NB4 (cell line): ENCODE results near the gene TYW1.
"Not testable (repeated sequence)": the region's sequence is repeated elsewhere in the genome, so short reads cannot be mapped to it uniquely, and the experiment has no call there.

Source experiments
- DNase-seq: peaks from one replicate; pipeline ENCODE4 v3.0.0; 2010; ENCODE audit warnings: low read depth
- H3K4me3 ChIP-seq: one replicate; pipeline ENCODE4 v1.5.1; 2011; ENCODE audit warnings: mild to moderate bottlenecking, low read depth, low read length, moderate library complexity
- CTCF ChIP-seq: IDR thresholded peaks from one replicate; pipeline ENCODE4 v1.5.1; 2012; ENCODE audit warnings: low read depth, low read length
- MAX ChIP-seq: IDR thresholded peaks from 2 replicates; pipeline ENCODE4 v1.6.1; 2011; ENCODE audit warnings: low read depth, low read length
- MYC ChIP-seq: IDR thresholded peaks from 2 replicates; pipeline ENCODE4 v1.6.1; 2011; ENCODE audit warnings: low read depth, low read length
- POLR2A ChIP-seq: IDR thresholded peaks from 2 replicates; pipeline ENCODE4 v1.6.1; 2011; ENCODE audit warnings: mild to moderate bottlenecking; ENCODE audit not compliant: insufficient read length; ENCODE audit errors: extremely low read depth

Gene TYW1

GRCh38 chr7:66967029-66967428 lies 29.6 kb upstream of the TYW1 start:
- TF ChIP-seq POLR2A (no peak), MAX (no peak), CTCF (no peak), MYC (no peak)
- no peak overlapping the region for H3K4me3 ChIP-seq
- no peak for DNase-seq

- not testable (repeated sequence) for H3K4me3 ChIP-seq, DNase-seq
These were observed 27.6 kb upstream of the TYW1 start for GRCh38 chr7:66969001-66969400.

GRCh38 chr7:66970310-66970709 lies 26.3 kb upstream of the TYW1 start:
- no peak for DNase-seq
- no peak overlapping the region for H3K4me3 ChIP-seq
- TF ChIP-seq CTCF = no peak
- TF ChIP-seq POLR2A = no peak
- TF ChIP-seq MAX = no peak
- TF ChIP-seq MYC = no peak

- TF ChIP-seq CTCF = no peak
- TF ChIP-seq POLR2A = no peak
- no peak for TF ChIP-seq MAX
- no peak overlapping the region for H3K4me3 ChIP-seq
- DNase-seq = peak; percentile 63
These were observed 21.5 kb upstream of the TYW1 start for GRCh38 chr7:66974986-66975590.

GRCh38 chr7:66978312-66978711 lies 18.3 kb upstream of the TYW1 start:
- DNase-seq, H3K4me3 ChIP-seq: not testable (repeated sequence)

- not testable (repeated sequence) for DNase-seq, H3K4me3 ChIP-seq
These were observed 17.6 kb upstream of the TYW1 start for GRCh38 chr7:66979013-66979412.

- not testable (repeated sequence) for DNase-seq, H3K4me3 ChIP-seq
These were observed 16.3 kb upstream of the TYW1 start for GRCh38 chr7:66980336-66980735.

- DNase-seq, H3K4me3 ChIP-seq: not testable (repeated sequence)
These were observed 7.1 kb upstream of the TYW1 start for GRCh38 chr7:66989552-66989951.

- peak overlapping the region; percentile 84 for H3K4me3 ChIP-seq
- not testable (repeated sequence) for DNase-seq
These were observed 2.6 kb upstream of the TYW1 start for GRCh38 chr7:66994051-66994450.

GRCh38 chr7:66994691-66995049 lies 2.0 kb upstream of the TYW1 start:
- peak; percentile 79 for DNase-seq
- peak; percentile 50 for TF ChIP-seq CTCF
- TF ChIP-seq MAX = 0 out of 2 replicates have a peak, but pooled peaks have one; percentile 38
- H3K4me3 ChIP-seq = peak overlapping the region; percentile 84
